MM.1S (cell line): ENCODE measurements around the gene GRIK4.

Experiments
- EZH2 ChIP-seq: fragments of 300-600 bp; sonication (generic); optimal IDR thresholded peaks from 2 replicates; pipeline ENCODE3; 2017; ENCODE audit warnings: low read depth, mild to moderate bottlenecking, antibody characterized with exemption, low read length, mixed read lengths
- EZH2phosphoT487 ChIP-seq: fragments of 300-600 bp; sonication (generic); IDR thresholded peaks from 2 replicates; pipeline ENCODE4 v1.6.1; 2018; ENCODE audit warnings: antibody characterized with exemption, low read length
- TF ChIP-seq, protein P1 (sequence below): fragments of 300-600 bp; sonication (generic); IDR thresholded peaks from 2 replicates; pipeline ENCODE4 v1.5.1; 2016; ENCODE audit warnings: antibody characterized with exemption, low read length, mixed read lengths

DNA sequence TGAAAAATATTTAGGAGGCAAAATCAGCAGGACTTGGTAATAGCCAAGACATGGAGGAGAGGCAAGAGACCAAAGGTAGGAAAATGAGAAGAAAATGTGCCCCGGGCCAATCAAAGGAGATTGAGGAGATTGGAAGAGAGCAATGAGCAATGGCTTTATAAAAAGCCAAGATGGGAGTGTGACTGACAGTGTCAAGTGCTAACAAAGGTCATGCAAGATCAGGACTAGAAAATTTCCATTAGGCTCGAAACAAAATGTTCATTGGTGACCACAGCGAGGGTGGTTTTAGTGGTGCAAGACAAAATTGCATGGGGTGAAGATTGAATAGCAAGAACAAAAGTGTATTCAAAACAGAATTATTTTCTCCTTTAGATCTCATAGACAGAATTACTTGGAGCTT, 467.2 kb downstream of the GRIK4 start:
- TF ChIP-seq EZH2, result no peak
- TF ChIP-seq, protein P1, sequence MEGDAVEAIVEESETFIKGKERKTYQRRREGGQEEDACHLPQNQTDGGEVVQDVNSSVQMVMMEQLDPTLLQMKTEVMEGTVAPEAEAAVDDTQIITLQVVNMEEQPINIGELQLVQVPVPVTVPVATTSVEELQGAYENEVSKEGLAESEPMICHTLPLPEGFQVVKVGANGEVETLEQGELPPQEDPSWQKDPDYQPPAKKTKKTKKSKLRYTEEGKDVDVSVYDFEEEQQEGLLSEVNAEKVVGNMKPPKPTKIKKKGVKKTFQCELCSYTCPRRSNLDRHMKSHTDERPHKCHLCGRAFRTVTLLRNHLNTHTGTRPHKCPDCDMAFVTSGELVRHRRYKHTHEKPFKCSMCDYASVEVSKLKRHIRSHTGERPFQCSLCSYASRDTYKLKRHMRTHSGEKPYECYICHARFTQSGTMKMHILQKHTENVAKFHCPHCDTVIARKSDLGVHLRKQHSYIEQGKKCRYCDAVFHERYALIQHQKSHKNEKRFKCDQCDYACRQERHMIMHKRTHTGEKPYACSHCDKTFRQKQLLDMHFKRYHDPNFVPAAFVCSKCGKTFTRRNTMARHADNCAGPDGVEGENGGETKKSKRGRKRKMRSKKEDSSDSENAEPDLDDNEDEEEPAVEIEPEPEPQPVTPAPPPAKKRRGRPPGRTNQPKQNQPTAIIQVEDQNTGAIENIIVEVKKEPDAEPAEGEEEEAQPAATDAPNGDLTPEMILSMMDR, result no peak
- TF ChIP-seq EZH2phosphoT487, result no peak
